Stomach (tissue), 9 donors: Measurements from ENCODE around the gene TDRD12. TPM values are rescaled to one million over a fixed set of nuclear protein-coding genes. Genes with fewer than 3 reads are reported as not detected.

Experiments used
- DNase-seq, 2 donors: peaks; one replicate each; pipeline versions ENCODE4 v3.0.0 to v3.0.0-alpha.2; 2013 to 2019
- H3K27ac ChIP-seq, 5 donors: fragments of 200-600 bp in 4 of 5; sonication (generic) in 4 of 5; one replicate each; pipeline ENCODE4 v1.5.1; 2013 to 2019; ENCODE audit warnings: mild to moderate bottlenecking in 1 of 5, moderate library complexity in 1 of 5
- H3K27me3 ChIP-seq, 3 donors: fragments of 200-600 bp; sonication (generic); one replicate each; pipeline ENCODE4 v1.5.1; 2017 to 2019; ENCODE audit warnings: mixed run types in 1 of 3
- H3K36me3 ChIP-seq, 4 donors: fragments of 200-600 bp; sonication (generic); 1 replicate in 3 of 4; 2 replicates in 1 of 4; pipeline ENCODE4 v1.5.1; 2016 to 2019
- H3K4me1 ChIP-seq, 4 donors: fragments of 200-600 bp; sonication (generic); one replicate each; pipeline ENCODE4 v1.5.1; 2016 to 2019
- H3K4me3 ChIP-seq, 4 donors: fragments of 200-600 bp; sonication (generic) in 3 of 4; one replicate each; pipeline ENCODE4 v1.5.1; 2016 to 2019; ENCODE audit warnings: mild to moderate bottlenecking in 1 of 4
- H3K9me3 ChIP-seq, 4 donors: fragments of 200-600 bp; sonication (generic); one replicate each; pipeline ENCODE4 v1.5.1; 2016 to 2019
- EP300 ChIP-seq: sonication (generic); formaldehyde crosslinking; IDR thresholded peaks from one replicate; pipeline ENCODE4 v1.6.1; 2017; ENCODE audit warnings: antibody characterized with exemption
- POLR2A ChIP-seq, 4 donors: fragments of 450-650 bp; IDR thresholded peaks; one replicate each; pipeline ENCODE4 v1.6.1; 2016; ENCODE audit warnings: antibody characterized with exemption in 4 of 4, control low read depth in 2 of 4, mild to moderate bottlenecking in 1 of 4, moderate library complexity in 1 of 4
- POLR2AphosphoS5 ChIP-seq, 3 donors: sonication (generic); formaldehyde crosslinking; IDR thresholded peaks; one replicate each; pipeline ENCODE4 v1.6.1; 2016; ENCODE audit warnings: antibody characterized with exemption in 3 of 3
- WGBS, 5 donors: extraction: QIAGEN DNeasy Blood & Tissue Kit in 3 of 5; methylation state at CpG; one replicate each; pipeline versions ENCODE4 v1.1.5 to v1.1.7; 2013 to 2018; 5-methylcytosine and 5-hydroxymethylcytosine counted together
- intact Hi-C: fragments of 100-400 bp; cut with DNase I; formaldehyde crosslinking; loops from one replicate; pipeline ENCODE4 v1.15.1; 2023; ENCODE audit warnings: low total_unique reads
- polyA plus RNA-seq, 3 donors: library from polyadenylated mRNA; stranded (reverse); fragments of 200-250 nt; gene quantifications; one replicate each; pipeline ENCODE4 v1.2.3, GENCODE V29; 2013
- total RNA-seq, 5 donors: library from RNA; depleted of rRNA; stranded (reverse); fragments of >200 nt; gene quantifications; one replicate each; pipeline versions ENCODE4 v1.1.0 to v1.2.3, GENCODE V29; 2014 to 2016
- TF ChIP-seq, protein P1 (sequence below), 7 experiments: fragments of 450-650 bp in 4 of 7; fragments of 200-600 bp in 3 of 7; sonication (generic) in 3 of 7; IDR thresholded peaks; one replicate each; pipeline ENCODE4 v1.5.1; 2016 to 2019; ENCODE audit warnings: antibody characterized with exemption in 7 of 7, control low read depth in 2 of 7, mild to moderate bottlenecking in 1 of 7
- donor health status: healthy with polysubstance abuse.
- donor health status: Bipolar disorder and iron deficiency.
- donor health status: healthy.

The TDRD12 gene
- total and polyA plus RNA-seq, 8 donors, result 0.03 to 0.73 TPM; not detected in 6

DNA sequence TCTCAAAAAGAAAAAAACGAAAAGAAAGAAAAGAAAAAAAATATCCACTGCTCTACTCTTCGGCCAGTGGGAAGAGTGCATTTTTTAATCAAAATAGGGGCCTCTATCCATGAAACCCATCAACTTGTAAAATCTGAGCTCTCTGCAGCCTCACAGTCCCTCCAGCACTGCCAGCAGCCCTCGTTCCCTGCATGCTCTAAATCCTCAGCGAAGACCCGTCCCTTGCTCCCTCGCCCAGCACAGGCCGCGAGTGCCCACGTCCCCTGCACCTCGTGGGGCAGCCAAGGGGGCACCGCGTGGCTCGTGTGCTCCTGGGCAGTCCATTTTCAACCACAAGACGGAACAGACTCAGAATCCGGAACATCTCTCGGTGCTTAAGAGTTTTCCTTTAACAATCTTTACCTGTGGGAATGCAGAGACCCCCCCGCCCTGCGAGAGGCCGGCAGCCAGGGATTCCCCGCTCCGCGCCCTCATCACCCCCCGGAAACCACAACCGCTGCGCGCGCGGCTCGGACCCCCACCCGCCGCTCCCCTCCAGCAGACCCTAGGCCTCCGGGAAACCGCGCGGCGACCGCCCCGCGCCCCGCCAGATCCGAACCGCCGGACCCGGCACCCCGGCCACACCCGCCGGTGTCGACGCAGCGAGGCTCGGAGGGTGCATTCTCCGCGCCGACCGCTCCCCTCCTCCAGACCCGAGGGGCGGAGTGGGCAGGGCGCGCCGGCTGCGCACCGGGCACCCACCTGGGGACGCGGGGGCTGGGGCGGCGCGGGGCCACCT lies 45.2 kb upstream of the TDRD12 start:
- Histone ChIP-seq H3K4me1 (peaks cover 39 to 66% (median 52%) of the 10 kb centered on the region in 4 donors), H3K27ac (peak overlapping the region; percentile 86 to 95 (median 92)), H3K27me3 (peaks cover 0 to 27% (median 19%) of the 10 kb centered on the region in 3 donors), H3K9me3 (no peaks in the 10 kb centered on the region), H3K4me3 (peak overlapping the region; percentile 92 to 100 (median 98)), H3K36me3 (no peaks in the 10 kb centered on the region)
- TF ChIP-seq POLR2A (IDR thresholded peaks at IDR 0.05) (no peak), EP300 (no peak), POLR2AphosphoS5 (IDR thresholded peaks at IDR 0.05) (no peak)
- WGBS, 5 donors, result 1 to 4% (median 1%) methylated on average over 22 to 67 of the region's 67 CpGs
- no peak for DNase-seq
- intact Hi-C loops, result no loop called here

GRCh38 chr19:32674931-32675719 lies 44.4 kb upstream of the TDRD12 start, which contains the start of gene ANKRD27:
Gene ANKRD27 (minus strand): TSS chr19:32675180. CDS start chr19:32659015, 16,165 bp downstream.
- Histone ChIP-seq H3K4me3 (peak within 1 kb of the TSS; percentile 92 to 100 (median 98)), H3K36me3 (no peaks in the 10 kb centered on the region), H3K4me1 (peaks cover 36 to 58% (median 46%) of the 10 kb centered on the region in 4 donors), H3K27me3 (peaks cover 0 to 27% (median 19%) of the 10 kb centered on the region in 3 donors), H3K9me3 (no peaks in the 10 kb centered on the region), H3K27ac (peak within 1 kb of the TSS; percentile 86 to 95 (median 92))
- intact Hi-C loops, result no loop called here
- peak; percentile 99 to 100 for DNase-seq
- TF ChIP-seq POLR2AphosphoS5 (IDR thresholded peaks at IDR 0.05) (peak; percentile 34 to 72 (median 38)), EP300 (no peak)
- TF ChIP-seq, protein P1, sequence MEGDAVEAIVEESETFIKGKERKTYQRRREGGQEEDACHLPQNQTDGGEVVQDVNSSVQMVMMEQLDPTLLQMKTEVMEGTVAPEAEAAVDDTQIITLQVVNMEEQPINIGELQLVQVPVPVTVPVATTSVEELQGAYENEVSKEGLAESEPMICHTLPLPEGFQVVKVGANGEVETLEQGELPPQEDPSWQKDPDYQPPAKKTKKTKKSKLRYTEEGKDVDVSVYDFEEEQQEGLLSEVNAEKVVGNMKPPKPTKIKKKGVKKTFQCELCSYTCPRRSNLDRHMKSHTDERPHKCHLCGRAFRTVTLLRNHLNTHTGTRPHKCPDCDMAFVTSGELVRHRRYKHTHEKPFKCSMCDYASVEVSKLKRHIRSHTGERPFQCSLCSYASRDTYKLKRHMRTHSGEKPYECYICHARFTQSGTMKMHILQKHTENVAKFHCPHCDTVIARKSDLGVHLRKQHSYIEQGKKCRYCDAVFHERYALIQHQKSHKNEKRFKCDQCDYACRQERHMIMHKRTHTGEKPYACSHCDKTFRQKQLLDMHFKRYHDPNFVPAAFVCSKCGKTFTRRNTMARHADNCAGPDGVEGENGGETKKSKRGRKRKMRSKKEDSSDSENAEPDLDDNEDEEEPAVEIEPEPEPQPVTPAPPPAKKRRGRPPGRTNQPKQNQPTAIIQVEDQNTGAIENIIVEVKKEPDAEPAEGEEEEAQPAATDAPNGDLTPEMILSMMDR (IDR thresholded peaks at IDR 0.05), result no peak
- WGBS, 5 donors, result 0 to 2% (median 0%) methylated on average over 24 to 75 of the region's 75 CpGs

- DNase-seq, result peak; percentile 83 to 85
- peaks cover 32 to 52% (median 43%) of the 10 kb centered on the region in 4 donors for H3K4me1 ChIP-seq
- no peaks in the 10 kb centered on the region for H3K36me3 ChIP-seq
- H3K27ac ChIP-seq, result peak within 1 kb of the TSS; percentile 86 to 95 (median 92)
- H3K9me3 ChIP-seq, result no peaks in the 10 kb centered on the region
- TF ChIP-seq POLR2A (IDR thresholded peaks at IDR 0.05) (no peak), POLR2AphosphoS5 (IDR thresholded peaks at IDR 0.05) (no peak), EP300 (no peak)
- TF ChIP-seq, protein P1 (IDR thresholded peaks at IDR 0.05), result no peak
- peaks cover 0 to 27% (median 19%) of the 10 kb centered on the region in 3 donors for H3K27me3 ChIP-seq
- H3K4me3 ChIP-seq, result peak within 1 kb of the TSS; percentile 92 to 100 (median 98)
- intact Hi-C loops, result no loop called here
- 2 to 4% (median 2%) methylated on average over 9 to 53 of the region's 53 CpGs for WGBS, 5 donors
These were observed 43.8 kb upstream of the TDRD12 start, which contains the start of gene RGS9BP for GRCh38 chr19:32675720-32676185. Gene RGS9BP (plus strand): TSS chr19:32675848. CDS start chr19:32676264, 416 bp downstream.

DNA sequence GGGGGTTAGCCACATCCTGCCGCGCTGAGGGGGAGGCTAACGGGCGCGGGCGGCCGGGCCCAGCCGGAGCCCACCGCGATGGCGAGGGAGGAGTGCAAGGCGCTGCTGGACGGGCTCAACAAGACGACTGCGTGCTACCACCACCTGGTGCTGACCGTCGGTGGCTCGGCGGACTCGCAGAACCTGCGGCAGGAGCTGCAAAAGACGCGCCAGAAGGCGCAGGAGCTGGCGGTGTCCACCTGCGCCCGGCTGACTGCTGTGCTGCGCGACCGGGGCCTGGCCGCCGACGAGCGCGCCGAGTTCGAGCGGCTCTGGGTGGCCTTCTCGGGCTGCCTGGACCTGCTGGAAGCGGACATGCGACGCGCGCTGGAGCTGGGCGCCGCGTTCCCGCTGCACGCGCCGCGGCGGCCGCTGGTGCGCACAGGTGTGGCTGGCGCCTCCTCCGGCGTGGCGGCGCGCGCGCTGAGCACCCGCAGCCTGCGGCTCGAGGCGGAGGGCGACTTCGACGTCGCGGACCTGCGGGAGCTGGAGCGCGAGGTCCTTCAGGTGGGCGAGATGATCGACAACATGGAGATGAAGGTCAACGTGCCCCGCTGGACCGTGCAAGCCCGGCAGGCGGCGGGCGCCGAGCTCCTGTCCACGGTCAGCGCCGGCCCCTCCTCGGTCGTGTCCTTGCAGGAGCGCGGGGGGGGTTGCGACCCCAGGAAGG lies 43.2 kb upstream of the TDRD12 start:
- peak; percentile 28 to 71 for DNase-seq
- H3K27ac ChIP-seq, result peak overlapping the region in 2 of 5 donors; percentile 4 to 92
- peaks cover 32 to 52% (median 42%) of the 10 kb centered on the region in 4 donors for H3K4me1 ChIP-seq
- no peaks in the 10 kb centered on the region for H3K9me3 ChIP-seq
- intact Hi-C loops, result no loop called here
- peak overlapping the region; percentile 92 to 100 (median 98) for H3K4me3 ChIP-seq
- TF ChIP-seq POLR2A (IDR thresholded peaks at IDR 0.05) (no peak), EP300 (no peak), POLR2AphosphoS5 (IDR thresholded peaks at IDR 0.05) (no peak)
- TF ChIP-seq, protein P1 (IDR thresholded peaks at IDR 0.05), result no peak
- H3K27me3 ChIP-seq, result peaks cover 0 to 27% (median 19%) of the 10 kb centered on the region in 3 donors
- H3K36me3 ChIP-seq, result no peaks in the 10 kb centered on the region
- 2 to 5% (median 3%) methylated on average over 22 to 93 of the region's 93 CpGs for WGBS, 5 donors
